D721Med (cell line): ENCODE measurements around the gene DLG5.
"Not testable (repeated sequence)": the region's sequence is repeated elsewhere in the genome, so short reads cannot be mapped to it uniquely, and the experiment has no call there.

Experiments
- DNase-seq: peaks from one replicate; pipeline ENCODE4 v3.0.0; 2011; ENCODE audit warnings: low spot score; ENCODE audit not compliant: insufficient read length
- FAIRE-seq: peaks from 2 replicates; lab custom pipeline; 2011; peaks lifted over from hg19 to GRCh38; lab: Jason Lieb, UNC
- CTCF ChIP-seq: IDR thresholded peaks from 2 replicates; pipeline ENCODE4 v1.5.1; 2012; ENCODE audit warnings: mild to moderate bottlenecking, control low read depth; ENCODE audit not compliant: insufficient read depth; ENCODE audit errors: missing control alignments

The DLG5 gene

GRCh38 chr10:77776487-77776886, 150.1 kb downstream of the DLG5 start:
- no peak for DNase-seq
- TF ChIP-seq CTCF: no peak
- FAIRE-seq: no peak

GRCh38 chr10:77774940-77775391, 151.6 kb downstream of the DLG5 start:
- DNase-seq: no peak
- TF ChIP-seq CTCF: no peak
- no peak for FAIRE-seq

- DNase-seq: no peak
- TF ChIP-seq CTCF: no peak
- FAIRE-seq: no peak
These were observed 152.7 kb downstream of the DLG5 start for GRCh38 chr10:77773631-77774426.

- FAIRE-seq: not testable (repeated sequence)
These were observed 153.5 kb downstream of the DLG5 start for GRCh38 chr10:77772852-77773600.

GRCh38 chr10:77771851-77772250, 154.7 kb downstream of the DLG5 start:
- no peak for DNase-seq
- no peak for FAIRE-seq
- no peak for TF ChIP-seq CTCF

More at GRCh38 chr10:77772852-77773600, 153.5 kb downstream of the DLG5 start:
- DNase-seq: not testable (repeated sequence)

GRCh38 chr10:77771450-77771849, 155.1 kb downstream of the DLG5 start:
- TF ChIP-seq CTCF: no peak
- FAIRE-seq (no peak), DNase-seq (no peak)

GRCh38 chr10:77770868-77771175, 155.7 kb downstream of the DLG5 start:
- FAIRE-seq: no peak
- no peak for TF ChIP-seq CTCF

More at GRCh38 chr10:77770868-77771175, 155.7 kb downstream of the DLG5 start:
- no peak for DNase-seq
